Epithelial cell of proximal tubule (primary cell): ENCODE data around the gene STK24. TPM values are rescaled to one million over a fixed set of nuclear protein-coding genes. Genes with fewer than 3 reads are reported as not detected.
A peak's percentile ranks its signal among the peaks of the same experiment; 100 is the strongest.

ENCODE experiments used
- DNase-seq: peaks from one replicate; pipeline ENCODE4 v3.0.0-alpha.2; 2011; ENCODE audit warnings: low read depth
- H3K4me3 ChIP-seq: 2 replicates; pipeline ENCODE4 v1.5.1; 2011; ENCODE audit warnings: low read depth, mild to moderate bottlenecking, low read length
- total RNA-seq: library from RNA; depleted of rRNA; stranded (reverse); fragments of >200 nt; gene quantifications from 2 replicates; pipeline ENCODE4 v1.2.3, GENCODE V29; 2015
- TF ChIP-seq, protein P1 (sequence below): conservative IDR thresholded peaks from 2 replicates; pipeline ENCODE4 v1.5.1; 2012; ENCODE audit warnings: low read depth, mild to moderate bottlenecking, low read length

Gene STK24
- total RNA-seq, 1 donor from 2014 or later: 115 TPM

DNA sequence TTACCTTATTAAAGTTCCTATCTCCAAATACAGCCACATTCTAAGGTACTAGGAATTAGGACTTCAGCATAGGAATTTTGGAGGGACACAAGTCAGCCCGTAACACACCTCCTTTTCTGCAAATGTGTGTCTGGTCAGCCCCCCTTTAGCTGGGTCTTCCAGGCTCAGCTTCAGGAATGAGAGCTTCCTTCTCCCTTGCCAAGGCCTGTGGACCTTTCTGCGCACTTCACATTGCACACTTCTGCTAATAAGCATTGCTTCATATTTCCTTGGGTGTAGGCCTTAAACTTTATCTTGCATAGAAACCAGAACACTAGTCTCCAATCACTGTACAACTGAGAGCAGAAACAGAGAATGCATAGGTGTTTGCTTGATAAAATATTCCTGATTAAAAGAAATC lies 4.5 kb upstream of the STK24 start:
- H3K4me3 ChIP-seq: no peak overlapping the region
- TF ChIP-seq, protein P1, sequence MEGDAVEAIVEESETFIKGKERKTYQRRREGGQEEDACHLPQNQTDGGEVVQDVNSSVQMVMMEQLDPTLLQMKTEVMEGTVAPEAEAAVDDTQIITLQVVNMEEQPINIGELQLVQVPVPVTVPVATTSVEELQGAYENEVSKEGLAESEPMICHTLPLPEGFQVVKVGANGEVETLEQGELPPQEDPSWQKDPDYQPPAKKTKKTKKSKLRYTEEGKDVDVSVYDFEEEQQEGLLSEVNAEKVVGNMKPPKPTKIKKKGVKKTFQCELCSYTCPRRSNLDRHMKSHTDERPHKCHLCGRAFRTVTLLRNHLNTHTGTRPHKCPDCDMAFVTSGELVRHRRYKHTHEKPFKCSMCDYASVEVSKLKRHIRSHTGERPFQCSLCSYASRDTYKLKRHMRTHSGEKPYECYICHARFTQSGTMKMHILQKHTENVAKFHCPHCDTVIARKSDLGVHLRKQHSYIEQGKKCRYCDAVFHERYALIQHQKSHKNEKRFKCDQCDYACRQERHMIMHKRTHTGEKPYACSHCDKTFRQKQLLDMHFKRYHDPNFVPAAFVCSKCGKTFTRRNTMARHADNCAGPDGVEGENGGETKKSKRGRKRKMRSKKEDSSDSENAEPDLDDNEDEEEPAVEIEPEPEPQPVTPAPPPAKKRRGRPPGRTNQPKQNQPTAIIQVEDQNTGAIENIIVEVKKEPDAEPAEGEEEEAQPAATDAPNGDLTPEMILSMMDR: no peak
- no peak for DNase-seq

DNA sequence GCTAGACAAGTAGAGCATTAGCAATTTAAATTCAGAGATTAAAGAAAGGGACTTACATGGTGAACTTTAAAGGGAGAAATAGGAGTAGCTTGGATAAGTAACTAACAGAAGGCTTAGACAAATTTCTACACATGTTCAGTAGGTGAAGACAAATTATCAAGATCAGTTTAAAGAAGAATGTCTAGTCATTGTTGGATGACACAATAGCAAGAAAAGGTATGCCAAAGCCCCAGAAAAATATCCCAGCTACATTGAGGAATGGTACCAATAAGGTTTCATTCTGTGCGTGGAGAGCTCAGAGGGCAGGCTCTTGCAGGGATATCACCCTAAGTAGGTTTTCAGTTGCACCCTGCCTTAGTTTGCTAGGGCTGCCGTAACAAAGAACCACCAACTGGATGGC lies 3.5 kb upstream of the STK24 start:
- H3K4me3 ChIP-seq: no peak overlapping the region
- DNase-seq: no peak
- TF ChIP-seq, protein P1: no peak

DNA sequence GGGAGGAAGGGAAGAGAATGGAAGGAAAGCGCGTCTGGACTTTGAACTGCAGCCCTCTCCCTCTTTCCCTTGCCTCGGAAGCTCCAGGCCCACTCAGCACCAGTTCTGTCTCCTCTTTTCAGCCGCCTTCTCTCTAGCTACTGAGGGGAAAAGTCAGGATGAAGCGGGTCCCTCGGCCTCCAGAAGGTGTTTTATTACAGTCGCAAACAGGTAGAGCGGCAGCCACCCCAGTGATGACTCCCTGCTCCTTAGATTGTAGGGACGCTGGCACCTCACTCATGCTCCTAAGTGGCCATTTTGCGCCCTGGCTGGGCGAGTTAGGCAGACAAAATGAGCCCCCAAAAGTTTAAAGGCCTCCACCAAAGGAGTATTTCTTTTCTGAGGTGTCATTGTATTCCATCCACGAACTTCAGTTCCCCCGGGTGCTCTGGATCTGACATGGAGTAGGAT lies 954 bp upstream of the STK24 start:
- TF ChIP-seq, protein P1: no peak
- peak overlapping the region; percentile 80 for H3K4me3 ChIP-seq
- no peak for DNase-seq

DNA sequence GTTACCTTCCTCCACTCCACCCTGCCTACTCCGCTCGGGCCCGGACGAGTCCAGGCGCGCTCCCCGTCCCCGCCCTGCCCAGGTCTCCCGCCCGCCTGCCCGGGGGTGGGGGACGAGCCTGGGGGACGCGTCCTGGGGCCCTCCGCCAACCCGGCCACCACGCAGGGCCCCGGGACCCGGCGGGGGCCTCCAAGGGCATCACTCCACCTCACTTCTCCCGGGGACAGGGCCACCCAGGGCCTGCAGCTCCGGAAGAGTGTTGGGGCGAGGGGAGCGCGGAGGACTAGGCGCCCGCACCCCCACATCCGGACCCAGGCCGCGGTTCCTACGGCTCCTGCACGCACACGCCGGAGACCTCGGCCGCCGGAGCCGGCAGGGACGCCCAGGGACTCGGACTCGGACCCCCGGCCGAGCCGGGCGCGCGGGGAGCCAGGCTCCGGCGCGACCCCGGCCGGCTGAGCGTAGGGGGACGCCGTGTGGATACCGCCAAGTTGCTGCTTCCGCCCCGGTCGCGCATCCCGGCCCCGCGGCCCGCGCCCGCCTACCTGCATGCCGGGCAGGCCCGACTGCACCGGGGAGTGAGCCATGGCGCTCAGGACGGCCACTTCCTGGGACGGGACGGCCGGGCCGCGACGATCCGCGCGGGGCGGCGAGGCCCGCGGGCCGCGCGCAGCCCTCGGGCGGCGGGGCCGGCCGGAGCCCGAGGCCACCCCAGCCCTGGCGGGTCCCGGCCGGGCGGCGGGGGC lies 534 bp downstream of the STK24 start:
- TF ChIP-seq, protein P1: no peak
- DNase-seq: no peak

DNA sequence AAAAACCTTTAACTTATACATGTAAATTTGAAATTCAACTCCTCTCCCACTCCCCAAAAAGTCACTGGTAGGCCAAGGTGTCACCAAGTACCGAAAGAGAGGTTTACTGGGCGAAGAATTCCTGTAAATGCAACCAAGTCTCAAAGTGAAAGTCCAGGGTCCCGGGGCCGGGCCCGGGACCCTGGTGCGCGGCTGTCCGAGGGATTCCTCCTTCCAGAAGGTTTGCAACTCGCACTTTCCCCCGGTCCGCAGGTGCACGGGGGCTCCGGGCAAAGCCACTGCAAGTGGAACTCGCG lies 1.1 kb downstream of the STK24 start:
- TF ChIP-seq, protein P1: no peak
- DNase-seq: no peak
- H3K4me3 ChIP-seq: peak overlapping the region; percentile 72

More for the DNA sequence above, 534 bp downstream of the STK24 start:
- H3K4me3 ChIP-seq: peak overlapping the region; percentile 72

DNA sequence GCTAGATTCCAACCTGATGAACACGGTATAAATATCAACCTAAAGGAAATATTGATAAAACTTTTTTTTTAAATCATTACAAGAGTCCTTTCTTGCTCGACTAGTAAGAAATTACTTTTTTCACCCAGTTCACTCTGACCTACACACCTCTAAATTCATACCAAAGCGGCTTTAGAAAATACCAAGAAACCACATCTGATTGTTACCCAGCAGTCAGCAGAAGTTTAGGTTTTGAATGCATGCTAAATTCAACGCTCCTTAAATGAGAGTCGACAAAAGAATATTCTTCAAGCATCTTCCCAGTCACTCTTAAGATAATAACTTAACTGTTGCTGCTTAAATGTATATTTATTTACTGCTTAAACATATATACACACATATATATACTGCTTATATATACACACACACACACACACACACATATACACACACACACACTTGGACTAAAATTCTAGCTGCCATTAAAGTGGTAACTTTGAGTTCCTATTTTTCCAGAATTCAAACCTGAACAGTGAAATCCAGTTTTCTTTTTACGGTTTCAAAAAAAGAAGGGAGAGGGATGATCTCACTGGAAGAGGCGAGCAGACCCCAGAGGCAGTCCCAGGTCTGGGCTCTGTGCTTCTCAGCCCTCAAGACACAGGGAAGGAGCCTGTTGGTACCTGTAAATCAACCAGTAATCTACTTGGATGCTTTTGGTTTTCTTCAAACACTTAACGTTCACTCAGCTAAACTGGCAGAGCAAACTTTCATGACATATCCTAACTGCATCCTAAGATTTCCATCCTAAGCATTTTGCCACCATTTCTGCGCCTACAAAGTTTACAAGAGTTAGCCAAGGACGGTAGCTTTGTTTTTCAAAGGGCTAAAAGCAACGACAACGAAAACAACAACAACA lies 1.7 kb downstream of the STK24 start:
- DNase-seq: no peak
- H3K4me3 ChIP-seq: peak overlapping the region; percentile 72
- TF ChIP-seq, protein P1: no peak
